HFFc6 (cell line): Measurements from ENCODE around the gene SIM1. TPM values are rescaled to one million over a fixed set of nuclear protein-coding genes. Genes with fewer than 3 reads are reported as not detected.

Experiments
- DNase-seq: peaks from one replicate; pipeline ENCODE4 v3.0.0-alpha.2; 2018
- H3K27ac Mint-ChIP-seq: 2 replicates; pipeline ENCODE4 v1.8.0; 2020; ENCODE audit warnings: mild to moderate bottlenecking, mixed read lengths
- H3K27me3 Mint-ChIP-seq: 2 replicates; pipeline ENCODE4 v1.8.0; 2021; ENCODE audit warnings: mild to moderate bottlenecking, moderate library complexity, mixed read lengths; ENCODE audit not compliant: insufficient read depth
- H3K36me3 Mint-ChIP-seq: 2 replicates; pipeline ENCODE4 v1.8.0; 2021; ENCODE audit warnings: low read depth, mixed read lengths
- H3K4me1 Mint-ChIP-seq: 2 replicates; pipeline ENCODE4 v1.8.0; 2020; ENCODE audit warnings: low read depth, mixed read lengths
- H3K4me3 Mint-ChIP-seq: 2 replicates; pipeline ENCODE4 v1.8.0; 2020; ENCODE audit warnings: mild to moderate bottlenecking, moderate library complexity, mixed read lengths
- H3K9me3 Mint-ChIP-seq: 2 replicates; pipeline ENCODE4 v1.8.0; 2020; ENCODE audit warnings: mild to moderate bottlenecking, mixed read lengths
- CTCF ChIP-seq: fragments of 200-600 bp; sonication (generic); IDR thresholded peaks from 2 replicates; pipeline ENCODE4 v1.5.0; 2021; ENCODE audit warnings: antibody characterized with exemption, mild to moderate bottlenecking
- total RNA-seq, 6 experiments: library from RNA; stranded (reverse); fragmentation: NEBNext Ultra II Directional; extraction: Animal tissue kit (Norgen Biotek cat#: 25700); gene quantifications; 2 replicates in 1 of 6; 3 replicates in 5 of 6; pipeline ENCODE4 v1.2.3, GENCODE V29; 2021

The SIM1 gene
- total RNA-seq, 6 experiments from 2014 or later: 15.4 to 22.0 (median 18.2) TPM

GRCh38 chr6:100350139-100350538 lies 114.6 kb downstream of the SIM1 start:
- no peak for TF ChIP-seq CTCF
- peaks cover 52% of the 10 kb centered on the region for H3K4me1 Mint-ChIP-seq
- no peak overlapping the region for H3K4me3 Mint-ChIP-seq
- no peaks in the 10 kb centered on the region for H3K27me3 Mint-ChIP-seq
- H3K36me3 Mint-ChIP-seq: no peaks in the 10 kb centered on the region
- DNase-seq: no peak
- H3K27ac Mint-ChIP-seq: no peak overlapping the region
- no peaks in the 10 kb centered on the region for H3K9me3 Mint-ChIP-seq

GRCh38 chr6:100349366-100349765 lies 115.4 kb downstream of the SIM1 start:
- H3K27ac Mint-ChIP-seq: no peak overlapping the region
- H3K4me3 Mint-ChIP-seq: no peak overlapping the region
- H3K4me1 Mint-ChIP-seq: peaks cover 60% of the 10 kb centered on the region
- no peaks in the 10 kb centered on the region for H3K27me3 Mint-ChIP-seq
- no peaks in the 10 kb centered on the region for H3K36me3 Mint-ChIP-seq
- TF ChIP-seq CTCF: no peak
- DNase-seq: no peak
- H3K9me3 Mint-ChIP-seq: no peaks in the 10 kb centered on the region

- Mint-ChIP-seq H3K36me3 (no peaks in the 10 kb centered on the region), H3K27ac (peak overlapping the region; percentile 78), H3K27me3 (no peaks in the 10 kb centered on the region), H3K4me3 (peak overlapping the region; percentile 83), H3K4me1 (peaks cover 62% of the 10 kb centered on the region), H3K9me3 (no peaks in the 10 kb centered on the region)
- TF ChIP-seq CTCF: no peak
- DNase-seq: peak; percentile 70
Observed at GRCh38 chr6:100347901-100348550, 116.7 kb downstream of the SIM1 start.

- Mint-ChIP-seq H3K27ac (peak overlapping the region; percentile 91), H3K4me1 (peaks cover 72% of the 10 kb centered on the region), H3K27me3 (no peaks in the 10 kb centered on the region), H3K4me3 (peak overlapping the region; percentile 82), H3K36me3 (no peaks in the 10 kb centered on the region), H3K9me3 (no peaks in the 10 kb centered on the region)
- peak; percentile 80 for DNase-seq
- no peak for TF ChIP-seq CTCF
Observed at GRCh38 chr6:100346828-100347227, 117.9 kb downstream of the SIM1 start.

GRCh38 chr6:100346203-100346602 lies 118.5 kb downstream of the SIM1 start:
- TF ChIP-seq CTCF: no peak
- Mint-ChIP-seq H3K4me1 (peaks cover 72% of the 10 kb centered on the region), H3K36me3 (no peaks in the 10 kb centered on the region), H3K4me3 (peak overlapping the region; percentile 82), H3K9me3 (no peaks in the 10 kb centered on the region), H3K27me3 (no peaks in the 10 kb centered on the region), H3K27ac (peak overlapping the region; percentile 91)
- peak; percentile 22 for DNase-seq
